22Rv1 (cell line): ENCODE results near the gene DNAL4.
A peak's percentile ranks its signal among the peaks of the same experiment; 100 is the strongest.

Source experiments
- H3K27ac ChIP-seq: fragments of 450-650 bp; 2 replicates; pipeline ENCODE4 v1.5.1; 2017
- ZFX ChIP-seq: fragments of 450-650 bp; IDR thresholded peaks from 2 replicates; pipeline ENCODE4 v1.6.1; 2017; ENCODE audit warnings: antibody characterized with exemption, borderline replicate concordance
- TF ChIP-seq, protein P1 (sequence below): fragments of 450-650 bp; IDR thresholded peaks from 2 replicates; pipeline ENCODE4 v1.5.1; 2017; ENCODE audit warnings: mild to moderate bottlenecking

The DNAL4 gene, protein sequence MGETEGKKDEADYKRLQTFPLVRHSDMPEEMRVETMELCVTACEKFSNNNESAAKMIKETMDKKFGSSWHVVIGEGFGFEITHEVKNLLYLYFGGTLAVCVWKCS

DNA sequence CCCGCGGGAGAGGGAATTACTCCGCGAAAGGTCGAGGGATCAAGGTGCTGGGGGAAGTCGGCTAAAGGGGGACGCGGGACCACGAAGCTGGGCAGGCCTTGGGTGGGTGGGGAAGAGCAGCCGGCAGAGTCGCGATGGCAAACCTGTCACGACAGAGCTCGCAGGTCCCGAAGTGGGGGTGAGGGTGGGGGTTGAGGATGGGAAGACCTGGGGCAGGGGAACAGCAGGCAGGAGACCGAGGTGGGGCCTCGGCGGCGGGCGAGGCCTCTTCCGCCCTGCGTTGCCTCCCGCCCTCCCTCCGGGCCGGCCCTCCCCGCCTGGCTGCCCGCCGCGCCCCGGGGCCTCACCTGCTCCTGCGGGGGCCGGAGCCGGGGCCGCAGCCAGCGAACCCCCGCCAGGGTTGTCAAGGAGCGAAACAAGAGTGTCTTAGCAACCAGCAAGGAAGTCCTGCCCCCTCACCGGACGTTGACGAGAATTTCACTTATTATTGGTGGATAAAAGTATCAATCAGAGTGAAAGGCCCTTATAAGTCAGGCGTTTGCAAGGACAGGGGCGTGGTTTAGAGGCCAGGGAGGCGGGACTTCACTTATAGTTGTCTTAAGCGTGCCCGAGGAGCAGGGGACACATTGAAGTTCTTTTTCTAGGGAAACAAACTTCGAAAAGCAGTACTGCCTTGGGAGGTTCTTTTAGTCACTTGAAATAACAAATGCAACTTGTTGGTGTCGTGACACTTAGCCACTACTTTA is at the start of gene DNAL4:
DNAL4 (minus strand) TSS at position 423 of the 746 bp plus-strand sequence. CDS start 11,412 bp downstream, outside the sequence.
- H3K27ac ChIP-seq = peak within 1 kb of the TSS; percentile 42; the same call in 1 of the 2 replicates
- TF ChIP-seq, protein P1, sequence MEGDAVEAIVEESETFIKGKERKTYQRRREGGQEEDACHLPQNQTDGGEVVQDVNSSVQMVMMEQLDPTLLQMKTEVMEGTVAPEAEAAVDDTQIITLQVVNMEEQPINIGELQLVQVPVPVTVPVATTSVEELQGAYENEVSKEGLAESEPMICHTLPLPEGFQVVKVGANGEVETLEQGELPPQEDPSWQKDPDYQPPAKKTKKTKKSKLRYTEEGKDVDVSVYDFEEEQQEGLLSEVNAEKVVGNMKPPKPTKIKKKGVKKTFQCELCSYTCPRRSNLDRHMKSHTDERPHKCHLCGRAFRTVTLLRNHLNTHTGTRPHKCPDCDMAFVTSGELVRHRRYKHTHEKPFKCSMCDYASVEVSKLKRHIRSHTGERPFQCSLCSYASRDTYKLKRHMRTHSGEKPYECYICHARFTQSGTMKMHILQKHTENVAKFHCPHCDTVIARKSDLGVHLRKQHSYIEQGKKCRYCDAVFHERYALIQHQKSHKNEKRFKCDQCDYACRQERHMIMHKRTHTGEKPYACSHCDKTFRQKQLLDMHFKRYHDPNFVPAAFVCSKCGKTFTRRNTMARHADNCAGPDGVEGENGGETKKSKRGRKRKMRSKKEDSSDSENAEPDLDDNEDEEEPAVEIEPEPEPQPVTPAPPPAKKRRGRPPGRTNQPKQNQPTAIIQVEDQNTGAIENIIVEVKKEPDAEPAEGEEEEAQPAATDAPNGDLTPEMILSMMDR = no peak
- no peak for TF ChIP-seq ZFX

DNA sequence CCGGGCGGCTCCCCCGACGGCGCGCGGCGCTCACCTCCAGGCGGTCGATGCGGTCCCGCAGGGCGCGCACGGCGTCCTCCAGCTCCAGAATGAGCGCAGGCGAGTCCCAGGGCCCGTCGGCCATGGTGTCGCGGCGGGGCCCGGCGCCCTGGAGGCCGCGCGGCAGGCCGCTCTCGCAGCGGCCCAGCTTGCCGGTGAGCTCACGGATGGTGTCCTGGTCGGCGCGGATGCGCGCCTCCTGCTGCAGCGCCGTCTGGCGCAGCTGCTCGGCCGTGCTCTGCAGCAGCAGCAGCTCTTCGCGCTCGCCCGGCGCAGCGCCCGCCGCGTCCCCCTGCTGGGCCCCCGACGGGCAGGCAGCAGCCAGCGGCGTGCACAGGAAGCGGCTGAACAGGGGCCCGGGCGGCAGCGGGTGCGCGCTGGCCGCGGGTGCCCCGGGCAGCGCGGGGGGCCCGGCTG is 49.3 kb upstream of the DNAL4 start:
- TF ChIP-seq ZFX = no peak
- TF ChIP-seq, protein P1 = peak; percentile 55
- H3K27ac ChIP-seq = peak overlapping the region; percentile 75

DNA sequence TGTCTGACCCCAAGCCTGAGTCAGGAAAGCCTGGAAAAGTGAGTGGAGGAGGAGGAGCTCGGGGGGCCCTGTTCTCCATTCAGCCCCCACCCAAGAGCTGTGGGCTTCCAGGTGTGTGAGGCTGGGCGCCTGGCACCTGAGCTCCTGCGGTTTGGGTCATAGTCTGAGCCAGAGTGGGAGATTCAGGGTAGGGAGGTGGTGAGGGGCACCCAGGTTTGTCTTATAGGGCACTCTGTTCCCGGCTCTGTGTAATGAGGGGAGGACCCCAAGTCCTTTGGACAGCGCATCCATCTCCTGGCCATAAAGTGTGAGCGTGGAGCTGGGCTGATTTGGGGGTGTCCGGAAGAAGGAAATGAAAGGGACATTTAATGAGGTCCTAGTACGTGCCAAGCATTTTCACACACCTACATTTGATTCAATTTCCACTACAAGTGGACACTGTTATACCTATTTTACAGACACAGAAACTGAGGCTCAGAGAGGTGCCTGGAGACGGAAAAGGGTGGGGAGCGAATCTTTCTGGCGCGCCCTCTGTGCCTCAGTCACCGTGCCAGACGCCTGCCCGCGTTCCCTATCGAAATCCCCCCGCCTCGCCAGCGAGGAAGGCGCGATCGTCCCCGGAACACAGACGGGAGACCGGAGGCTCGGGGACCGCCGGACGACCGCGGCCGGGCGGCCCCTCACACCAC is 48.7 kb upstream of the DNAL4 start:
- H3K27ac ChIP-seq = peak overlapping the region; percentile 75
- TF ChIP-seq ZFX = no peak
- TF ChIP-seq, protein P1 = no peak

DNA sequence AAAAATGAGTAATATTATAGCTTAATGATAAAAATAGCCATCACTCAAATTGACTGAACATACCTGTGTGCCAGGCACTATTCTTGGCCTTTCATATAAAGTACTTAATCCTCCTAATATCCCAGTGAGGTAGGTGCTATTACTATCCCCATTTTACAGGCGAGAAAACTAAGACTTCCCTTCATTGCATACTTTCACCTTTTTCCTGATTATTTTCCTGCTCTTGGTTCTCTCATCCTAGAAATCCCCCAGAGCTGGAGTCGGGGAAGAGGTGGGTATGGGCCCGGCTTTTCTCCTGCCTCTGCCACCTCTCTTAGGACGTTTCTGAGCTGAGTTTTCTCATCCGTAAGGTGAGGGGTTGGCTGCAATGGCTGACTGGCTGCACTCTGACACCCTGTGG is 47.7 kb upstream of the DNAL4 start:
- H3K27ac ChIP-seq = no peak overlapping the region
- TF ChIP-seq, protein P1 = no peak
- no peak for TF ChIP-seq ZFX

DNA sequence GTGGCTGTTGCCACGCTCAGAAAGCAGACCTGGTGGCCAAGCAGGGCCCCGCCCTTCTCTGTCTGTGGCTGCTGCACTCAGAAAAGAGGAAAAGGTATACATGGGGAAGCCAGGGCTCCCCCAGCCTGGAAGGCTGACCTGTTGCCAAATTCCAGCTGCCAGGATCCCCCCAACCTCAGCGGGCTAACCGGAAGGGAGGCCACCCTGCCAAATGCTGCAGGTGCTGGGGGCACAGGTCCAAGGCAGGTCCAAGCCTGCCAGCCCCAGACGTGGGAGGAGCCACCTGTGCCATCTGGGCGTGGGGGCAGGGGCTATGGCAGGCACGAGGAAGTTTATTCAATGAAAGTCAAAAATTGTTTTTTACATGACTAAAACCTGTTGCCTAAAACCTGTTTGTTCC is 47.3 kb upstream of the DNAL4 start:
- H3K27ac ChIP-seq = no peak overlapping the region
- TF ChIP-seq ZFX = no peak
- TF ChIP-seq, protein P1 = no peak

DNA sequence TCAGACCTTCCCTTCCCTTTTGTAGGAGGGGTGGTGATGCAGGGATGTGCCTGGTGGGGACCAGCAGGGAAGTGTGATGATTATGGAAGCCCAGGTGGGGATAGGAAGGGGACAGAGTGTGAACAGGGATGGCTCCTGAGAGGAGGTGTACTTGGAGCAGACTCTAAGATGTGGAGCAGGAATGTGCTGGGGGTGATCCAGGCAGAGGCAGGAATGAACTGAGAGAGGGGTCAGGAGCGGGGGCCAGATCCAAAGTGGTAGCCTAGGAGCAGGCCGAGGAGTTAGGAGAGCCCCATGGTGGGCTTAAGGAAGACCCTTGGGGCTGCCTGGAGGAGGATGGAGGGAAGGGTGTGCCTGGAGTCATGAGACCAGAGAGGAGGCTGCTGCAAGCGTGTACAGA is 46.2 kb upstream of the DNAL4 start:
- TF ChIP-seq, protein P1 = no peak
- TF ChIP-seq ZFX = no peak
- H3K27ac ChIP-seq = no peak overlapping the region

DNA sequence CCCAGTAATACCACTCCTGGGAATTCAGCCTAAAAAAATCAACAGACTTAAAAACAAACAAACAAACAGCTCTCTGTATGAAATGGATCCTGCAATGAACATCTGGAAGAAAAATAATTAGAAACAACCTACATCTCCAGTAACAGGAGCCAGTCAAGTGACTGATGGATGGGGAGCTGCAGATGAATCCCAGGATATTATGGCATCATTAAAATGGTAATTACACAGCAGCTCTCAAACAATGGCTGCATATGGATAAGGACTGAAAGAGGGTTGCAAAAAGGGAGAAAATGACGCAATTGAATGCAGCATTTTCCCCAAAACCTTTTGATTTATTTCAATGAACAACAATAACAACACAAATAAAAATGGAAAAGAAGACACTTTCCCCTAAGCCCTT is 45.7 kb upstream of the DNAL4 start:
- TF ChIP-seq, protein P1 = no peak
- no peak for TF ChIP-seq ZFX
- no peak overlapping the region for H3K27ac ChIP-seq
